Right ventricle myocardium inferior (tissue), 1 donor: ENCODE results near the gene PWWP2A. TPM values are rescaled to one million over a fixed set of nuclear protein-coding genes. Genes with fewer than 3 reads are reported as not detected.
"Not testable (repeated sequence)": the region's sequence is repeated elsewhere in the genome, so short reads cannot be mapped to it uniquely, and the experiment has no call there.

ENCODE experiments used
- ATAC-seq: fragments of 200-7000 bp; cut with Tn5 transposase; one replicate; pipeline ENCODE4 v1.9.1; 2020; ENCODE audit warnings: mild to moderate bottlenecking, moderate library complexity
- DNase-seq: peaks from one replicate; pipeline ENCODE4 v3.0.0; 2021; ENCODE audit errors: missing footprints
- intact Hi-C: fragments of 100-400 bp; cut with DNase I; formaldehyde crosslinking; loops from one replicate; pipeline ENCODE4 v1.11.0; 2022
- total RNA-seq: library from RNA; stranded (reverse); fragmentation: NEBNext Ultra II Directional; extraction: Animal tissue kit (Norgen Biotek cat#: 25700); gene quantifications from one replicate; pipeline ENCODE4 v1.2.1, GENCODE V29; 2021
- donor health status: DM: no; HTN: yes; CAD: no; lungs with severe emphysema.

Gene PWWP2A
- total RNA-seq, 1 donor from 2014 or later, result 13.2 TPM

- intact Hi-C loops, DNase-seq: not testable (repeated sequence)
Measured at GRCh38 chr5:160144436-160144835, 25.2 kb upstream of the PWWP2A start.

GRCh38 chr5:160134332-160134731, 15.1 kb upstream of the PWWP2A start:
- intact Hi-C loops, result no loop called here
- DNase-seq, result no peak
- no peak for ATAC-seq

More at GRCh38 chr5:160144436-160144835, 25.2 kb upstream of the PWWP2A start:
- not testable (repeated sequence) for ATAC-seq

- ATAC-seq, result peak; percentile 23
- intact Hi-C loops, result no loop called here
Measured at GRCh38 chr5:160133918-160134304, 14.7 kb upstream of the PWWP2A start.

GRCh38 chr5:160133071-160133917, 14.0 kb upstream of the PWWP2A start:
- no peak for DNase-seq
- intact Hi-C loops, result no loop called here
- ATAC-seq, result peak; percentile 68

More at GRCh38 chr5:160133918-160134304, 14.7 kb upstream of the PWWP2A start:
- no peak for DNase-seq

- no peak for ATAC-seq
- intact Hi-C loops, result no loop called here
- no peak for DNase-seq
Measured at GRCh38 chr5:160129841-160130240, 10.6 kb upstream of the PWWP2A start.

- intact Hi-C loops, result no loop called here
- ATAC-seq, result no peak
Measured at GRCh38 chr5:160128632-160129031, 9.4 kb upstream of the PWWP2A start.

GRCh38 chr5:160119905-160120266, 636 bp upstream of the PWWP2A start:
- intact Hi-C loops, result loop anchor here (2.0 to 5.0 kb wide), 3 partner anchors 49 to 98 kb away; no protein-coding TSS in a partner anchor
- ATAC-seq (no peak), DNase-seq (no peak)

More at GRCh38 chr5:160128632-160129031, 9.4 kb upstream of the PWWP2A start:
- no peak for DNase-seq

- ATAC-seq, result peak; percentile 38
- intact Hi-C loops, result loop anchor here (2.0 to 5.0 kb wide), 3 partner anchors 50 to 96 kb away; no protein-coding TSS in a partner anchor
- DNase-seq, result peak; percentile 85
Measured at GRCh38 chr5:160118349-160119141, 705 bp downstream of the PWWP2A start.

- no peak for ATAC-seq
- DNase-seq, result no peak
- intact Hi-C loops, result loop anchor here (5.0 kb wide), 2 partner anchors 80 to 95 kb away; no protein-coding TSS in a partner anchor
Measured at GRCh38 chr5:160116991-160117390, 2.3 kb downstream of the PWWP2A start.

GRCh38 chr5:160108124-160108523, 11.1 kb downstream of the PWWP2A start:
- ATAC-seq (no peak), DNase-seq (no peak)
- intact Hi-C loops, result no loop called here

- intact Hi-C loops, result no loop called here
- no peak for ATAC-seq
- no peak for DNase-seq
Measured at GRCh38 chr5:160105686-160106360, 13.4 kb downstream of the PWWP2A start.

- ATAC-seq (no peak), DNase-seq (no peak)
- intact Hi-C loops, result no loop called here
Measured at GRCh38 chr5:160097991-160098390, 21.3 kb downstream of the PWWP2A start.

GRCh38 chr5:160096178-160096577, 23.1 kb downstream of the PWWP2A start:
- DNase-seq (no peak), ATAC-seq (no peak)
- intact Hi-C loops, result no loop called here

- DNase-seq (no peak), ATAC-seq (no peak)
- intact Hi-C loops, result no loop called here
Measured at GRCh38 chr5:160092960-160093707, 26.1 kb downstream of the PWWP2A start.

- no peak for DNase-seq
- no peak for ATAC-seq
- intact Hi-C loops, result no loop called here
Measured at GRCh38 chr5:160092514-160092913, 26.7 kb downstream of the PWWP2A start.

GRCh38 chr5:160090059-160090458, 29.2 kb downstream of the PWWP2A start:
- DNase-seq, result no peak
- no peak for ATAC-seq
- intact Hi-C loops, result no loop called here

GRCh38 chr5:160089531-160089930, 29.7 kb downstream of the PWWP2A start:
- ATAC-seq, result no peak
- DNase-seq, result no peak
- intact Hi-C loops, result no loop called here

- no peak for ATAC-seq
- intact Hi-C loops, result no loop called here
- no peak for DNase-seq
Measured at GRCh38 chr5:160088805-160089204, 30.4 kb downstream of the PWWP2A start.
